Retina (tissue), 1 donor: ENCODE data around the gene ISYNA1.

Experiments used
- DNase-seq: peaks from one replicate; pipeline ENCODE4 v3.0.0-alpha.2; 2016

The ISYNA1 gene

DNA sequence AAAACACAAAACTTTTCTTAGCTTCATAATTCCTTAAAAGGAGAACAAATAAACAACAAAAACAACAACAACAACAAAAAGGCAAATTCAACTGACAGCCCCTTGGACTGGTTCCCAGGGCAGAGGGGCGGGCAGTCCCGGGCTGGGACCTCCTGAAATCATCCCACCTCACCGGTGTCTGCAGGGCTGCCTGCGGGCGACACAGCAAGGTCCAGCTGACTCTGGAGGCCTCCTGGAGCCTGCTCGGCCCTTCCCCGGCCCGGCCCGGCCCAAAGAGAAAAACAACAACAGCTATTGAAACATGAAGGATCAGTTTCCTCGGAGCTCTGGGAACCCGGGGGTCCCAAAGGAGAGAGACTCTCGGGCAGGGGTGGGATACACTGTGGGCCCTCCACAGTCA lies 5.0 kb upstream of the ISYNA1 start:
- DNase-seq = no peak

DNA sequence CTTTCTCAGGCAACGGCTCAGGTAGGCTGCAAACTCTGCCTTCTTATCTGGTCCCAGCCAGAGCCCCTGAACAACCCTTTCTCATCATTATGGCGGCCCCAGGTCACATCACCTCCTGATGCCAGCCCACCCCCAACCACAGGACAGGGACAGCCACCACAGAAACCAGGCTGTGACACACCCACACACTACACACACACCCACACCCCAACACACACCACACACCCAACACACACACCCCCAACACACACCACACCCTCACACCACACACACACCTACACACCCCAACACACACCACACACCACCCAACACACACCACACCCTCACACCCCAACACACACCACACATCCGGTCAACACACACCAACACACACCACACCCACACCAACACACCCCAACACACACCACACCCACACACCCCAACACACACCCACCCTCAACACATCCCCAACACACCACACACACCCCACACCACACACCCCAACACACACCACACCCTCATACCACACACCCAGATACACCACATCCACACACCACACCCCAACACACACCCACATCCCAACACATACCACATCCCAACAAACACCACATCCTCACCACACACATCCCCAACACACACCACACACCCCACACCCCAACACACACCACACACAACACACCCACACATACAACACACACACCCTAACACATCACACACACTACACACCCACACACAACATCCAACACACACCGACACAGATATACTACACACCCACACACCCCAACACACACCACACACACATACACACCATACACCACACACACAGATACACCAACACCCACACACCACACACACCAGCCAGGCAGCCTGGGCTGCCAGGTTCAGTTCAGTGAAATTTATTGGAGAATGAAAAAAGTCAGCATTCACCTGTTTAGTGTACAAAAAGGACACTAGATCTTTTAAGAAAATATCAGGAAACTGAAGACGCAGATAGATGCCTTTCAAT lies 4.2 kb upstream of the ISYNA1 start:
- no peak for DNase-seq

DNA sequence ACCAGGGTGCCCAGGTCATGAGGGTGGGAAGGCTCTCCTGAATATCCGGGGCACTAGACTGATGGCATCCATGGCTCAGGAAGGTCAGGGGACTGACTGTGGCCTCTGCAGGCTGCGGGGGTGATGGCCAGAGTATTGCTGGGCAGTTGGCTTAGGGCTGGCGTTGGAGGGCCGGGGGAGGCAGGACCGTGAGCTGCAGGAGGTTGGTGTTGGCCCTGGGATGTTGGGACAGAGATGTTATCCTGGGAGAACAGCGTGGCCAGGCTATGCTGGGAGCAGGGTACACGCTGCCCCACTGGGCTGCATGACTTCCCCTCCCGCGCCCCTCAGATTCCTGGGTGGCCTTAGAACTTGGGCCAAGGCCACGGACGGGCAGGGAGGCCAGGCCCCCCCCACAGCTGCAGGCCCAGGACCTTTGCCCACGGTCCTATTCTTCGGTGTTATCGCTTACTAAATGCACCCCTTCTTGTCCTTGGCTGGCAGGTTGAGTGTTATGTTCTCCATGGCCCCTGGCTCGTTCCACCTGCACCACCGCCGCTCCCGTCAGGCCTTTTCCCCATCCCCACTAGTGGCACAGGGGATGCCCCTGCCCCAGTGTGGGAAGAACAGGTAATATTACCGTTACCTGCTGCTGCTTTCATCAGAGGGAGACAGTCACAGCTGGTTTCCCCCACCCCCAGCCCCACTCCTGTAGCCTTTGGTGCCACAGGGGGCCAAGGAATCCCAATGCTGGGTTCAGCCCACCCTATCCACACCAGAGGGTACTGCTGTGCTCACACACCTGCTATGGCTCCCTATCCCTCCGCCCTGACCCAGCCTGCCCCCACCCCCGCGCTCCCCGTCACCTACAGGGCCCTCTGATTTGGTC lies 3.2 kb upstream of the ISYNA1 start:
- no peak for DNase-seq

DNA sequence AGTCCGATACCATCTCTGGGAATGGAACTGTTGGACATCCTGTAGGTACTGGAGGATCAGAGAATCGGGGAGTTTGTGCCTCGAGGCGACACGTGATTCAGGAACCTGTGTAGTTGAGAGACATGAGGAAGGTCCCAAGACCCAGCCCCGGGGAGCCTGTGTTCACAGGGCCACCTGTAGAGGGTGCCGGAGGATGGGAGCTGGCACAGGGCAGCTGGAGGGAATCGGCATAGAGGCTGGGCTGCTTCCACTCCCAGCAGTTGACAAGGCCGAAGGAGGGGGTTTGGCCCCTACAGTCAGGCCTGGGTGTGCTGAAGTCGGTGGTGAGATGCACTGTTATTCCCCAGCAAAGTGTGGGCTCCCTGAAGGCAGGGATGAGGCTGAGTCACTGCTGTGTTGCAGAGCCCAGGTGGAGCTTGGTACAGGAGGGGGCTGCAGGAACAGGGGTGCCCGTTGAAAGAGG lies 2.5 kb upstream of the ISYNA1 start:
- no peak for DNase-seq

DNA sequence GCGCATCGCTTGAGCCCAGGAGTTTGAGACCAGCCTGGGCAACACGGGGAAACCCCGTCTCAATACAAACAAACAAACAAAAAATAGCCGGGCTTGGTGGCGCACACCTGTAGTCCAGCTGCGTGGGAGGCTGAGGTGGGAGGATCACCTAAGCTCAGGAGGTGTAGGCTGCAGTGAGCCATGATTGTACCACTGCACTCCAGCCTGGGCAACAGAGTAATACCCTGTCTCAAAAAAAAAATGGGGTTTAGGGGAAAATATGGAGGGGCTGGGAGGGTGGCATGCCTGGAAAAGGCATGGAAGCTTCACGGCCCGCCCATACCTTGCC lies 1.9 kb upstream of the ISYNA1 start:
- no peak for DNase-seq

DNA sequence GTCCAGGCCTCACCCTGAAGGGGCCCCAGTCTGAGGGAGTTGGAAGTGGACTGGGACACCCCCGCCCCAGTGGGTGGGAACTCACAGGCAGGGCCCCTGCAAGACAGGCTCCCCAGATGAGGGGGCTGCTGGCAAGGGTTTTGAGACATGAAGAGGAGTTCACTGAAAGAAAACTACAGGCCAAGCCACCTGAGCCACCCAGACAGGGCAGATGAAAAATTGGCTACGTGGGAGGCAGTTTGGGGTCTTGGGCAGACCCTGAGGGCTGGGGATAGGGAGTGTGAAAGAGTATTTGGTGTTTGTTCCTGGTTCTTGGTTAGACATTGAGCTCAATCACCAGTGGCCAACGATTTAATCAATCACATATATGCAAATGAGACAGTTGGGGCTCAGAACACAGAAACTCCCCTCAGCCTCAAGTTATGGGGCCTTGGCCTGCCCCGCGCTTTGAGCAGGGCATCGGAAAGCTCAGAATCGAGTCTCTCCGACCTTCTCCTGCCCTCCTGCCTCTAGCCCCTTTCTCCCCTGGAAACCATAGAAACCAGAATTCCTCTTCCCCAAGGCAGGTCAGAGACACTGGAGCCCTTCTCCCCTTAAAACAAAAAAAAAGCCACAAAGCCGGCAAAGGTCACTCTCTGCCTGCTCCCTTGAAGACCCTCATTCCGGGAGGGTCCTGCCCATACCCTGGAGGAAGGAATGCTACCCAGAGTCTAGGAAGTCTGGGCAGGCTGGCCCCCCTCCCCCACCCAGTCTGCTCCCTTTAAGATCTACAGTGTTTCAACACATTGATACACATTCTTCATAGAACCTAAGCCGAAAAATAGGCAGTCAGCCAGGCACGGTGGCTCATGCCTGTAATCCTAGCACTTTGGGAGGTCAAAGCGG lies 1.3 kb upstream of the ISYNA1 start:
- peak; percentile 44 for DNase-seq

DNA sequence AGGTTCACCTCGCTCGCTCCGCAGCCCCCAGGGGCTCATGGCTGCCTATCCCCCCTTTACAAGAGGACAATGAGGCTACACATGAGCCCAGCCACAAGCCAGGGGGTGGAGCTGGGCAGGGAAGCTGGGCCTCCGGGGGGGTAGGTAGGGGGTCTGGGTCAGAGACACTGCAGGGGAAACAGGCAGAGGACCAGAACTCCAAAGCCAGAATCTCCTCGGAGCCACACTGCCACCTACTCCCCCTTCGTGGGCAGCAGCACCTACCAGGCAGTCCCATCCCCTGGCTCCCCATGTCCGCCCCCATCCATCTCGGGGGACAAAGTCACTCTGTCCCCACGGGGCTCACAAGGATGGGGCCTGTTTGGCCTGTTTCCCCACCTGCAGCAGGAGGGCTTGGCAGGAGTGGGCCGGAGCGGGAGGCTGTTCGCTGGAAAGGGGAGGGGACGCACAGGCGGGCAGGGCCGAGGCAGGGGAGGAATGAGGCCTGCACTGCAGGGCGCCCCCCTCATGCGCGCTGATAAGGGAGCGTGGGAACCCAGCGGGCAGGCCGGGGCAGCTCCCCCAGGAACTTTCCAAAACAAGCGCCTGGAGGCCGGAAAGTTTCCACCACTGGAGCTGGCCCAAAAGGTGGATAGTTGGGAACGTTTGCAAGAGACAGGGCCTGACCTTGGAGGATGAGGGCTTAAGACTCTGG lies 545 bp upstream of the ISYNA1 start:
- DNase-seq = peak; percentile 81

DNA sequence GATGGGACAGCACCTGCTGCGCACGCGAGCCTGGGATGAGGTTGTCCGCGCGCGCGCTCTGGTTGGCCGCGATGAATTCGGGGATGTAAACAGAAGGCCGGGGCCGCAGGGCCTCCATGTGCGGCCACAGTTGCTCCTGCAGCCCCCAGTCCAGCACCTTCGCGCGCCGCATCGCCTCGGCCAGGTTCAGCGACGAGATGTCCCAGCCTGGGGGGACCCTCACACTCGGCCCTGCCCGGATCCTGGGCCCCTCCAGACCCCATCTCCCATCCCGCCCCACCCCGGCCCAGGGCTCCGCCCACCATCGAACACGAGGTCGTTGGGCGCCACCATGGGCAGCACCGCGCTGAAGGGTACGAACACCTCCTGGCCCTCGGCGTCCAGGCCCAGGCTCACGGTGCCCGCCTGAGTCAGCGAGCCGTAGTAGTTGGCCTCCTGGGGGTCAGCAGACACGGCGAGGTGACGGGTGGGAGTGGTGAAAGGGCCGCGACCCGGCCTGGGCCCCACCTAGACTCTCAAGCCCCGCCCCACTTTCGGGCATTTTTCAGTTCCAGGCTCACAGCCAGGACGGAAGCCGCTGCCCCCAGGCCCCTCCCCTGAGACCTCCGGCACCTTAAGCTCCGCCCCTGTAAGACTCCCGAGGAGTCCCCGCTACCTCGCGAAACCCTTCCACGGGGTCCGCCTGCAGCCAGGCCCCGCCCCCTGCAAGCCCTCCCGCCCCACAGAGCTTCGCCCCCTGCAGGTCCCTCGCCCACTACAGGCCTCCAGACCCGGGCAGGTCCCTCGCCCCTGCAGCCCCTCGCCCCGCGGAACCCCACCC lies 1.1 kb downstream of the ISYNA1 start:
- DNase-seq = peak; percentile 87

DNA sequence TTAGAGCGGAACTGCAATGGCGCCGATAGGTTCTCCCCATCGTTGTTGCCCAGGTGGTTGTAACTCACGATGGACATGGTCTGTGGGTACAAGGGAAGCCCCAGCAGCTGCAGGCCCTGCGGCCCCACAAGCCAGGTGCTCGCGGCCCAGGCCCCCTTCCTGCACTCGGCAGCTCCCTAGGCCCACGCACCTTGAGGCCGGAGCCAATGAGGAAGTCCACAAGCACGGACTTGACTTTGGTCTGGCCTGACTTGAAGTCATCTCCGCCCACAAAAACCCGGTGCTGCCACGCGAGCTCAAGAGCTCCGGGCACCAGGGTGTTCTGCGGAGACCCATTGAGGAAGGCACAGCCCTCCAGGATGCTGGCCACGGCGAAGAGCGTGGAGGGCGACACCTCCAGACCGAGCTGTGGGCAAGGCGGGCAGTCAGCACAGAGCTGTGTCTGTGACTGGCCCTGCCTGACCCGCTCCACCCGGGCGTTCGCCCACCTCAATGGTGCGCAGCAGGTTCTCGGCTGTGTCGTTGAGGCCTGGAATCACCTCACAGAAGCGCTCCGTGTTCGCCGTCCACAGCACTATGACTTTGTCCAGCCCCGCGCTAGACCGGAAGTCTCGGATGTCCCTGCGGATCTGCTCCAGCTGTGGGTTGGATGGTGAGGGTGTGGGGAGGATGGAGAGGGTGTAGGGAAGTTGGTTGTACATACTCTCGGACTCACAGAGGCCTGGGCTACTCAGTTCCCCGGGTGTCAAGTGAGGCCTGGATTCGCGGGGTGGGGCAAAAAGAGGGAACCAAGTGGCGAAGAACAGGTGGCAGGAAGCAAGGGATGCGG lies 1.9 kb downstream of the ISYNA1 start:
- peak; percentile 40 for DNase-seq

DNA sequence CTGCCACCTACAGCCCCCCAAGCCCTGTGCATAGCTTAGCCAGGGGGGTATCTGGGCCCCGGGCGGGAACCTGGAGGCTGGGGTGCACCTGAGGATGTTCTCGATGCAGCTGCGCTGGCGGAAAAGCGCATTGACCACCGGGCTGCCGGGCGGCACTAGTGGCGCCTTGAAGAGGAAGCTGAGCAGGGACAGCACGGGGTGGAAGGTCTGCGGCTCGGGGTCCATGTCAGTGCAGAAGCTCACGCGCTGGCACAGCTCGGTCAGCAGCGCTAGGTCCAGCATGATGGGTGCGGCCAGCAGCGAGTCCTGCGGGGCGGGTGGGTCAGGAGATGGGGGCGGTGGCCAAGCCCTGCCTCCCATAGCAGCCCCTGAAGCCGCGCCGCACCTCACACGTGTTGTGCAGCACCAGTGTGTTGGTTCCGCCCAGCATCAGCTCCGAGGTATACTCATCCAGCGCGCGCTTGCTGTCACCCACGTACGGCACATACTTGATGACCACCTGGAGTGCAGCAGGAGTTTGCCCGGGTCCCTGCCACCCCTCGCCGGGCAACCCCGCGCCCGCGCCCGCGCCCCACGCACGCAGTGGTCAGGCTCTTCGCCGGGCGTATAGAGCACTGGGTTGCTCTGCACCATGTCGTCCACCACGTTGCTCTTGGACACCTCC lies 2.6 kb downstream of the ISYNA1 start:
- no peak for DNase-seq

DNA sequence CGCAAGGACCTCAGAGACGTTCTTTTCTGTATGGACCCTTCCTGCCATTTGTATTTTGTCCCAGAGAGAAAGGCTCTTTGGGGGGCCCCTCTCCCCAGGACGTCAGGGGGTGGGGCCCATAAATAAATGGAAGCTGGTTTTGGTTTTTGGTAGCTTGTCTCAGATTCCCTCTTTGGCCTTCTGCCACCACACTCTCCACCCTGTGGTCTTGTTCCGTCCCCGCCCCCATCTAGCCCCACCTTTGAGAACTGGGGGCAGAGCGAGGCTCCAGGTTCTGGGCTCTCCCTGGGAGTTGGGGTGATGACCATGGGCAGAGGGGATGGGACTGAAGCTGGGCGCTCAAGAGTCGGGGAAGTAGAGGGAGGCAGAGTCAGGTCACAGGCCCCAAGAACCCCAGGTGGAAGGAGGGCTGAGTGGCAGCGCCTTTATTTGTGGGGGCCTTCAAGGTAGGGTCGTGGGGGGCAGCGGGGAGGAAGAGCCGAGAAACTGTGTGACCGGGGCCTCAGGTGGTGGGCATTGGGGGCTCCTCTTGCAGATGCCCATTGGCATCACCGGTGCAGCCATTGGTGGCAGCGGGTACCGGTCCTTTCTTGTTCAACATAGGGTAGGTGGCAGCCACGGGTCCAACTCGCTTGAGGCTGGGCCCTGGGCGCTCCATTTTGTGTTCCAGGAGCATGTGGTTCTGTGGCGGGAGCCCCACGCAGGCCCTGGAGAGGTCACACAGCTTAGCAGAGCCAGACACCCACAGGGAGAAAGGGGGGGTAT lies 3.3 kb downstream of the ISYNA1 start:
- no peak for DNase-seq

DNA sequence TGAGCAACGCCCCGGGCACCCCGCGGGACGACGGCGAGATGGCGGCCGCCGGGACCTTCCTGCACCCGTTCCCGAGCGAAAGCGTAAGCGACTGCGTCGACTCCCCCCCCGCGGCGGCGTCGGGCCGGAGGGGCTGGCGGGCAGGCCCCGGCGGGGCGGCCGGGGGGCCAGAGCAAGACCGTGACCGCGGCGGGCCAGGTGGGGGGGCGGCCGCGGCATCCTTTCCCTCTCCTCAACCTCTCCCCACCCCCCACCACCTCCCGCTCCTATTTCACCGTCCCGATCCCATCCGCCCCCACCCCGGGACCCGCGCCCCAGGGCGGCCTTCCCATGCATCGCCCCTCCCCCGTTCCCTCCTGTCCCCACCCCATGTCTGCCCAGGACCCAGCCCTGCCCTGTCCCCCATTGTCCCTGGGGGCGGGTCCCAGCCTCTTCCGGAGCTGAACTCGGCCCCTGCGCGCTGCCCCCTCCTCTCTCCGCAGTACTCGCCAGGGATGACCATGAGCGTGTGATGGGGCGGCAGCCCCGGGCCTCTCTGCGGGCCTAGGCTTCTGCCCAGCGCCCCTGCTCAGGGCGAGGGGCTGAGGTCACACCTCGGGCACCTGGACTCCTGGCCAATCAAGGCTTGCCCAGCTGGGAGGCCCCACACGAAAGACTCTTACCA lies 4.1 kb downstream of the ISYNA1 start:
- DNase-seq = peak; percentile 64

DNA sequence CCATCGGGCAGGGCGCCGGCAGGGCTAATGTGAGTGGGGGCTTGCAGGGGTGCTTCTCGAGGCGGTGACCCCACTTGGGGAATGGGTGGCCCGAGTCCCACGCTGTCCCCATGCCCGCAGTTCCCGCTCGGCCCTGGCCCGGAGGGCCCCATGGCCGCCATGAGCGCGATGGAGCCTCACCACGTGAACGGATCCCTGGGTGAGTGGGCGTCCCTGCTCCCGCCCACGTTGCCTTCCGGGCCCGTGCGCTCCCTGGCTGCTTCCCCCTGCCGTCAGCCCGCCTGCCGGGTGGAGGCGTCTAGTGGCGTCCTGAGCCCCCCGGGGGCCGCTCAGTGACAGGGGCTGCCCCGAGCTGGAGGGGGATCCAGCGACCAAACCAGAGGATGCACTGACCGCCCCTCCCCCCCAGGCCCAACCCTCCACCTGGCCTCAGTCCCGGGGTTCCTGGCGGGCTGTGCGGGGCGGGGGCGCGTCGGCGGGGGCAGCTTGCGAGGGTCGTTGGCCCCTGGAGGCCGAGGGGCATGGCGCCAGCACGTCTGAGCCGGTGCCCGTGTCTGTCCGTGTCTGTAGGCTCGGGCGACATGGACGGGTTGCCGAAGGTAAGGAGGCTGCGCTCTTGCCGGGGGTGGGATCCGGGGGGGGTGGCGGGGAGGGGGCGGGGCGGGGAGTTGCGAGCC lies 4.8 kb downstream of the ISYNA1 start:
- peak; percentile 81 for DNase-seq

DNA sequence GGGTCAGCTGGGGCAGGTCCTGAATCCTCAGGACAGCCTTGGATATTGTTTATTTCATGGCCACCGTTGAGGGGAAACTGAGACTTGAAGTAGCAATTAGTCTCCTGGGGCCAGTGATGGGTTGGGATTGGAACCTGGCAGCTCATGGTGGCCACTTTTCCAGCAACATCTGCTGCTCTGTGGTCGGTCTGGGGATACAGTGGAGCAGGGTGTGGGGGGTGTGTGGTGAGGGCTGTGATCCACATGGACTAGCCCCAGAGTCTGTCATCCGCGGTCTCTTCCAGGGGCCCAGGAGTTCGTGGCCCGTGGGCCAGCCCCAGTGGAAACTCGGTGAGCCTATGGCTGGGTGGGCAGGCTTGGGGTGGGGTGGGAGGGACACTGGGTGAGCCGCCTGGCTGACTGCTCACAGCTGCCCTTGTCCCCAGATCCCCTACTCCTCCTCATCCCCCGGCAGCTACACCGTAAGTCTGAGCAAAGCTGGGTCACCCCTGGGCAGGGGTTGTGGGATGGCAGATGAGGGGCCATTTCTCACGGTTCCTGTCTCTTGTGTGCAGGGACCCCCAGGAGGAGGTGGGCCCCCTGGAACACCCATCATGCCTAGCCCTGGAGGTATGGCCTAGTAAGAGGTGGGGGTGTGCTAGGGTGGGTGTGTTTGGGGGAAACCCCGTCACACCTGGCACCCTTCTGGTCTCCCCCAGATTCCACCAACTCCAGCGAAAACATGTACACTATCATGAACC lies 5.5 kb downstream of the ISYNA1 start:
- no peak for DNase-seq

DNA sequence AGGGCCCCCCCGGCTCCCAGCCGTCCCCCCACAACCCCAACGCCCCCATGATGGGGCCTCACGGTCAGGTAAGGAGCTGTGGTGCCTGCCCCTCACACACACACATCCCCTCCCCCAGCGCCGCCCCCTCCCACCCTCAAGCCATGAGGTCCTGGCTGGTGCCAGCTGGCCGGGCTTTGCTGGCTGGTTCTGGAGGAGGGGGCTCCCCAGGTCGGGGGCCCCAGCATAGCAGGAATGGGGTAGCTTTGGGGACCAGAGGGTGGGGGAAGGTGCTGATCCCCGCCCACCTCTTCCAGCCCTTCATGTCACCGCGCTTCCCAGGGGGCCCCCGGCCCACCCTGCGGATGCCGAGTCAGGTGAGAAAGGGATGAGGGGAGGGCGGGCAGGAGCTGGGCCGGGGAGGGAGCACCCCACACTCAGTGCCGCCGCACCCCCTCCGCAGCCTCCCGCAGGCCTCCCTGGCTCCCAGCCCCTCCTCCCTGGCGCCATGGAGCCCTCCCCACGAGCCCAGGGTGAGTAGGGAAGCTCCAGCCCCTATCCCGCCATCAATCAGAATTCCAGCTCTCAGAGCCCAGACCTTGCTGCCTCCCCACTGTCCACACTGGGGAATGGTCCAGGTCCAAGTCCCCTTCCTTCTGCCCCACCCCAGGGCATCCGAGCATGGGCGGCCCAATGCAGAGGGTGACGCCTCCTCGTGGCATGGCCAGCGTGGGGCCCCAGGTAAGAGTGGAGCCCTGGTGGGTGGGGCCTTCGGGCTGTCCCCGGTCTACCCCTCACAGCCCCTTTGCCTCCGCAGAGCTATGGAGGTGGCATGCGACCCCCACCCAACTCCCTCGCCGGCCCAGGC lies 6.4 kb downstream of the ISYNA1 start:
- DNase-seq = peak; percentile 59
